Stimulated activated CD4-positive, alpha-beta T cell treated with anti-CD3 and anti-CD28 coated beads, Interleukin-4, amount 100 ng/mL, for 48 hours (primary cell): Measurements from ENCODE around the gene CIRBP.

Source experiments
- DNase-seq, 2 donors: peaks; one replicate each; pipeline ENCODE4 v3.0.0-alpha.2; 2020; ENCODE audit warnings: low read depth in 2 of 2

The CIRBP gene

DNA sequence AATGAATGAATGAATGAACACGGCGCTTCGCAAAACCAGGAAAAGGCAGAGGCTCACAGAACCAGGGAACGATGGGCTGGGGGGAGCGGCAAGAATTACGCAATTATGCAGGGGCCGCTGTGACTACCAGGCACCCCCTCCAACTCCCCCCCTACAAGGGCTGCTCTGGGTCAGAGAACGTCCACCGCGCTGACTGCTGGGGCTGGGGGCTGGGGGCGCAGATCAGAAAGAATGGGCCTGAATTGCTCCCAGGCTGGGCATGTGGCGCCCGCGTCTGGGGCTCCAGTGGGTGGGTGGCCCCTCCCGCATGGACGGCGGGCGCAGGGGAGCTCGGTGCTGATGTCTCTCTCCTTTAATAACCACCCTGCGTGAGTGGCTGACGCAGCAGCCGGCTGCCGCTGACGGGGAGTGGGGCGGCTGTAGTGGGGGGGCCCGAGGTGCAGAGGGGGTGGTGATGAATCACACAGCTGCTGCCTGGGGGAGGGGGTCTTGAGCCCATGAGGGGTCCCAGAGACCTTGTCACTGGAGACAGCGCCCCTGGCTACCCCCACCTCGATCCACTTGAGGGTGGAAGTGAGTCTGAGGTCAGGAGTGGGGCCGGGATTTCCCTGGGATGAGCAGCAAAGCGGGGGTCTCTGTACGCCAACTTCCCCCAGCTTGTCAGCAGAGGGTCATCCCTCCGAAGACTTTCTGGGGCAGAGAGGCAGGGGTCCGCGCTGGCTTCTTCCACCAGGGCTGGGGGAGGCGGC, 1.5 kb upstream of the CIRBP start:
- no peak for DNase-seq

DNA sequence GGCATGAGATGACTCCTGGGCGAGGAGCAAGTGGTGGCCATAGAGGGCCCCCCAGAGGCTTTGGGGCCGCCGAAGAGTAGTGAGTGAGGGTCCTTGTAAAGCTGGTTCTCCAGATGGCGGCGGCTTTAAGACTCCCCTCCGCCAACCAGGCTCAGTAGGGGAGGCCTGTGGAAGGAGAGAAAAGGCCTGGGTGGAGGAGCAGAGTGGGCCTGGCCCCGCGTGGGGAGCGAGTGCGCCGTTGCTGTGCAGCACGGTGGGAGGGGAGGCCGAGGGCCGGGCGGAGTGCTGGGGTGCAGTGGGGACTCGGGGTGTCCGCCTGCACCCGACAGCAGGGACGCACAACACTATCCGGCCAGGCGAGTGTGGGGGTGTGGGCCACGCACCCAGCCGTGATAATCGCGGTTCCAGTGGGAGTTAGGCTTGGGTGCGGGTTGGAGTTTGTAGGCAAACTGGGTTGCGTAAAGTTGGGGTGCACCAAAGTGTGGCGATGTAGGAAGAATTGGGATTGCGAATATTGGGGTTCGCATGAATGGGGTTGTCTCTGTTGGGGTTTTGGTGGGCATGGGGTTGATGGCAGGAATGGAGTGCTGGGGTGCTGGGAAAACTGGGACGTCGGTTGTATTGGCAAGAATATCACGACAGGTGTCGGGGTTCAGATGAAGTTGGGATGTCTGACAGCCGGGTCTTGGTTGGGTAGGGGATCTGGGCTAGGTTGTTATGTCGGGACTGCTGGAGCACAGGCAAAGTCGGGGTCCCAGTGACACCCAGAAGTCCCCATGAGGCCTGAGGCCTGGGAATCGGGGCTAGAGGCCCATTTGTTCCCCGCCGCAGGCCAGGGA, 687 bp upstream of the CIRBP start:
- no peak for DNase-seq

DNA sequence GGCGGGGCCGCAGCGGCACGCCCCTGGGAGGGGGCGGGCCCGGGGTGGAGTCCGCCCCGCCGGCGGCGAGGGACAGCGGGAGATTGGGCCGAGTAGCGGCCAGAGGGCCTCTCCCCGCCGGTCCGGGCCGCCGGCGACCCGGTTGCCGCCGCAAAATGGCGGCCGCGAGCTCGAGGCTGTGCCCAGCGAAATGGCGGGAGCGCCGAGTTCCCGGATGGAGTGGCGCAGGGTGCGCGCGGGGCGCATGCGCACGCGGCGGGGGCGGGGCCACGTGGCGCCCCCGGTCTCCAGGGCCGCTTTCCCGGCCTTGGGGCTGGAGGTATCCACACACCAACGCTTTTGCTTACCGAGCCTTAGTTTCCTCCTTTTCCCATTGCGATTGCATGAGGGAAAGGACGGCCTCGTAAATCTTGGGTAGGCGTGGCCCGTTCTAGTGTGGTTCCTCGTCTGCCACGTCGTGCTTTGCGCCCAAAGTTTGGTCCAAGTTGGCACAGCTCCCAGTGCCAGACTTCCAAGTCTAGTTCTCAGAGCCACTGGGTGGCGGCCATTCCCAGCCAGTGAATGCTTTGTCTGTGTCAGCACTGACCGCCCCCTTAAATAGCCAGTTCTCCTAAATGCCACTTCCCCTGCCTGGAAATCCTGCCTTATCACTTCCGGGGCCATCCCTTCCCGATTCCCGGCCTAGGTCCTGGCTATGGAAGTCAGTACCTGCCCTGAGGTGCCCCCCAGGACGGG, 513 bp downstream of the CIRBP start:
- DNase-seq, result peak; percentile 79 to 83

DNA sequence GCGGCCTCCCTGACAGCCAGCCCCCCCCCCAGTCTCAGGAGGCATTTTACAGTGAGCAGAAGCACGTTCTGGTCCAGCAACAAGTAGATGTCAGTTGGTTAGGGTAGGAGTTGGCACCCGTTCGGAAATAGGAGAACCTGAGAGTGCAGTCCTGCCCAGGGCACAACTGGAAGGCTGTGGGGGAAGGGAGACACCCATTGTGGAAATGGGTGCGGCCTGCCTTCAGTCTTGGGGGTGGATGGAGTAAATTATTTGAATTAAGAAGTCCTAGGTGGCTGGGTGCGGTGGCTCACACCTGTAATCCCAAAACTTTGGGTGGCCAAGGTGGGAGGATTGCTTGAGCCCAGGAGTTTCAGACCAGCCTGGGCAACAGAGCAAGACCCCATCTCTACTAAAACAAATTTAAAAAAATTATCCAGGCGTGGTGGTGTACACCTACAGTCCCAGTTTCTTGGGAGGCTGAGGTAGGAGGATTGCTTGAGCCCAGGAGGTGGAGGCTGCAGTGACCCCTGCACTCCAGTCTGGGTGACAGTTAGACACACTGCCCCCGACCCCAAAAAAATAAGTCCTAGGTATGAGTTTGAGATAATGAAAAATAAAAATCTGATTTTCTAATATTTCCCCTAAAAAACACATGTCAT, 1.2 kb downstream of the CIRBP start:
- no peak for DNase-seq

DNA sequence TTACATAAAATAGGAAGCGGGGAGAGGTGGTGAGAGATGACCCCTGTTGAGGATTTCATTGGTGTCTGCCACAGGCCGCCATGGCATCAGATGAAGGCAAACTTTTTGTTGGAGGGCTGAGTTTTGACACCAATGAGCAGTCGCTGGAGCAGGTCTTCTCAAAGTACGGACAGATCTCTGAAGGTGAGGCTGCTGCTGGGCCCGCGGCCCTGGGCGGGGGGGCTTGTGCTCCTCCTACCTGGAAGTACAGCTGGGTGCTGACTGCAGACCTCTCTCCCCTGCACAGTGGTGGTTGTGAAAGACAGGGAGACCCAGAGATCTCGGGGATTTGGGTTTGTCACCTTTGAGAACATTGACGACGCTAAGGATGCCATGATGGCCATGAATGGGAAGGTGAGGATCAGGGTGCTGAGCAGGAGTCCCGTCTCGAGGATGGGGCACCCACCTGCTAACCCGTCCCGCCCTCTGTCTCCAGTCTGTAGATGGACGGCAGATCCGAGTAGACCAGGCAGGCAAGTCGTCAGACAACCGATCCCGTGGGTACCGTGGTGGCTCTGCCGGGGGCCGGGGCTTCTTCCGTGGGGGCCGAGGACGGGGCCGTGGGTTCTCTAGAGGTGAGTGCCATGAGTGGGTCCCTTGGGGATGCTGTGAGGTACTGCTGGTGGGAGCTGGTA, 1.9 kb downstream of the CIRBP start:
- DNase-seq, result no peak

DNA sequence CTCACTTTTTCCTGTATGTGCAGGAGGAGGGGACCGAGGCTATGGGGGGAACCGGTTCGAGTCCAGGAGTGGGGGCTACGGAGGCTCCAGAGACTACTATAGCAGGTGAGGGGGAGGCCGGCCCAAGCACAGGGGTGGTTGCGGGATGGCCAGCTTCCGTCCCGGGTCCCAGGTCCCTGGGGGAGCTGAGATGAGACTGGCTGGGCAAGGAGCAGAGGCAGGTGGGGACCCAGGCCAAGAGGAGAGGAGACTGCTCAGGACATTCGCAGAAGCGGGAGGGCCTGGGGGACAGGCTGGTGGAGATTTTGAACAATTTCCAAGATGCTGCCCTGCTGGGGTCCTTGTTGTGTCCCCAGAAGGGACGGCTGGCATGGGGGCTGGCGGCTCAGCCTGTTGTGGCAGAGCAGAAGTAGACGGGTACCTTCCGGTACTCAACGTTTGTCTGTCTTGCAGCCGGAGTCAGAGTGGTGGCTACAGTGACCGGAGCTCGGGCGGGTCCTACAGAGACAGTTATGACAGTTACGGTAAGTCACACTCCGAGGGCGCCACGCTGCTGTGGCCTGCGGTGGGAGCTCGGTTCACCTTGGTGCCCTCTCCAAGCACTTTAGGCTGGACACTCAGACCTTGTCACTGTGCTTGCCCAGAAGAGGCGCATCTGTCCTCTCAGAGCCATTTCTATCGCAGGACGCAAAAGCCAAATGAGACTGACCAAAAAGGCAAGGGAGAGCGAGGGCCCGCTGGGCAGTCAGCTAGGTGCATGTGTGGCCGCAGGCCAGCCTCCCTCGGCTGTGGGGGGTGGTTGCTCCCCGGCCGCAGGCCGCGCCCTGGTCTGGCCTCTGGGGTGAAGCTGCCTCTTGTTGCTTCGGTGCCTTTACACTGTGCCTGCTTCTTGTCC, 2.6 kb downstream of the CIRBP start:
- no peak for DNase-seq

DNA sequence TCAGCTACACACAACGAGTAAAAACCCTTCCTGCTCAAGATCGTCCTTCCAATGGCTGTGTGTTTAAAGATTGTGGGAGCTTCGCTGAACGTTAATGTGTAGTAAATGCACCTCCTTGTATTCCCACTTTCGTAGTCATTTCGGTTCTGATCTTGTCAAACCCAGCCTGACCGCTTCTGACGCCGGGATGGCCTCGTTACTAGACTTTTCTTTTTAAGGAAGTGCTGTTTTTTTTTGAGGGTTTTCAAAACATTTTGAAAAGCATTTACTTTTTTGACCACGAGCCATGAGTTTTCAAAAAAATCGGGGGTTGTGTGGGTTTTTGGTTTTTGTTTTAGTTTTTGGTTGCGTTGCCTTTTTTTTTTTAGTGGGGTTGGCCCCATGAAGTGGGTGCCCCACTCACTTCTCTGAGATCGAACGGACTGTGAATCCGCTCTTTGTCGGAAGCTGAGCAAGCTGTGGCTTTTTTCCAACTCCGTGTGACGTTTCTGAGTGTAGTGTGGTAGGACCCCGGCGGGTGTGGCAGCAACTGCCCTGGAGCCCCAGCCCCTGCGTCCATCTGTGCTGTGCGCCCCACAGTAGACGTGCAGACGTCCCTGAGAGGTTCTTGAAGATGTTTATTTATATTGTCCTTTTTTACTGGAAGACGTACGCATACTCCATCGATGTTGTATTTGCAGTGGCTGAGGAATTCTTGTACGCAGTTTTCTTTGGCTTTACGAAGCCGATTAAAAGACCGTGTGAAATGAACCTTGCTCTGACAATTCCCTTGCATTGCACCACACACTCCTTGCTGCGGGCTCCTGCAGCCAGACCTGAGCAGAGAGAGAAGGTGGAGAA, 3.5 kb downstream of the CIRBP start:
- DNase-seq, result no peak

DNA sequence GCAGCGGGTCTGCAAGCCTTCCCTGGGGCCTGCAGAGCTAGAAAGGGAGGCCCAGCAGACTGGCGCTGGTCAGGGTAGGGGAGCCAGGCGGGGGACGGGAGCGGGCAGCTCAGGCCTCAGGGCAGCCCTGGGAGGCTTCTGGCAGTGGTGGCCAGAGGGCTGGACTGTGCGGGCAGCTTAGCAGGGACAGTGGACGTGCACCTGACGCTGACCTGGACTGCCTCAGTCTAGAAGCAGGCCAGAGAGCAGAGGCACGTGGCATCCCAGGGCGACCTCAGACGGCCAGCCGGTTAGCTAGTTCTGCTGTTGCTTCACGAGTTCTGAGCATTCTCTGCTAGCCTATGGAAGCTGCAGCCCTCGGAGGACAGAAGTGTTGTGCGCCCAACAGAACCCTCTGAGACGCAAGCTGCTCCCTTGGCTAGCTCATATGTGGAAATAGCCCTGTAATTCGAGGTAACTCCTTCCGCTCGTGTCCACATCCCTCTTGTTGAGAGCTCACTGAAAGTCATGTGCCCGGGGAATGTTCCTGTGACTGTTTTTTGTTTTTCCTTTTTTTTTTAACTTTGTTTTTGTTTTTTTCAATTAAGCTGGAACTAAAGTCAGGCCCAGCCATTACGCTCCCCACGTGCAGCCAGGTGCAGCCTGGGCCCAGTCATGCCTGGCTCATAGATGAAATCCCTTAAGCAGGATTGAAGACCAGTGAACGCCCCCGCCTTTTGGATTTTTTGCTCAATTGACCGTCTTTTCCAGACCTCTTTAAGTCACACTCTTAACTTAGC, 4.3 kb downstream of the CIRBP start:
- no peak for DNase-seq

DNA sequence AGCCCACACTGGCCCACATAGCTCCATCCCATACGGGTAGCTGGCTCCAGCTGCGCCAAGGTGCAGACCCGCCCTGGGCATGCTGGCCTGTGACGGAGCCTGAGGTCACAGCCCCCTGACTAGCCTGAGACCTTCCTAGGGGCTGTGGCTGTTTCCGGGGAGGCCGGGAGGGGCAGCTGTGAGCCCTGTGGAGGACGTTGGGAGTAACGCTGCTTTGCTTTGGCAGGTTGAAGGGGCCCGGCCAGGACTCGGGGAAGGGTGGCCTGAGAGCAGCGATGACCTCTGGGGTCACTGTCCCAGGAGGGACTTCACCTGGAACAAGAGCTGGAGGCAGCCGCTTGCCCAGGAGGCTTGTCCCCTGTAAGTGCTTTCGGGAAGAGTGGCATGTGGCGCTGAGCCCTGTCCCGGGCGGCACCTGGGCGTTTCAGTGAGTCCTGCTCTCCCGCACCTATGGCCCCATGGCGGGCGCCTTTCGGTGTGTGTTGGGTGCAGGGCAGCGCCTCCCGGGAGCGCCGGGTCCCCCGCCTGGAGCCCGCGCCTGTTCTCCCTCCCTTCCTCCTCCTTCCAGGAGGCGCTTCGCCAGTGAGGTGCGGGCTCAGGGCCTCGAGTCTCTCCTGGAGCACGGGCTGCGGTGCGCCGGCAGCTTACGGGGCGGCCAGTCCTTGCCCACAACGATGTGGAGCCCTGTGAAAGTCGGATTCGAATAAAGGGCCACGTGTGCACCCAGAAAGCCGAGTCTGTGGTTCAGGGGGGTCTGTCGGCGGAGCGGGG, 5.1 kb downstream of the CIRBP start:
- no peak for DNase-seq

DNA sequence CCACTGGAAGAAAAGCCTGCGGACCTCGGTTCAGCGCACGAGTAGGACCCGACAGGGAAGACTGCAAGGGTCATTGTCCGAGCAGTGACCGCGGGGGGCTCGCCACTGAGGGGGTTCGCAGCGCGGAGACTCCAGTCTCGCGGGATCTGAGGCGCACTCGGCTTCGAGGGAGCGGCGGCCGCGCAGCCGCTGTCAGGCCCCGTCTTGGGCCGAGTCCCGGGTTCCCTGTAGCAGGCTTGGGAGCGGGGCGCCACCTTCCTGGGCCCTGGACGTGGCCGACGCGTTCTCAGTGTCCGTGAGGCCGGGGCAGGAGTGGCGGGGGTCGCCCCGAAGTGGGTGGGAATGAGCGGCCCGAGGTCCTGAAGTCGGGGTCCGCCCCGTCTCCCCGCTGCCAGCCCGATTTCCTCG, 5.7 kb downstream of the CIRBP start:
- no peak for DNase-seq

DNA sequence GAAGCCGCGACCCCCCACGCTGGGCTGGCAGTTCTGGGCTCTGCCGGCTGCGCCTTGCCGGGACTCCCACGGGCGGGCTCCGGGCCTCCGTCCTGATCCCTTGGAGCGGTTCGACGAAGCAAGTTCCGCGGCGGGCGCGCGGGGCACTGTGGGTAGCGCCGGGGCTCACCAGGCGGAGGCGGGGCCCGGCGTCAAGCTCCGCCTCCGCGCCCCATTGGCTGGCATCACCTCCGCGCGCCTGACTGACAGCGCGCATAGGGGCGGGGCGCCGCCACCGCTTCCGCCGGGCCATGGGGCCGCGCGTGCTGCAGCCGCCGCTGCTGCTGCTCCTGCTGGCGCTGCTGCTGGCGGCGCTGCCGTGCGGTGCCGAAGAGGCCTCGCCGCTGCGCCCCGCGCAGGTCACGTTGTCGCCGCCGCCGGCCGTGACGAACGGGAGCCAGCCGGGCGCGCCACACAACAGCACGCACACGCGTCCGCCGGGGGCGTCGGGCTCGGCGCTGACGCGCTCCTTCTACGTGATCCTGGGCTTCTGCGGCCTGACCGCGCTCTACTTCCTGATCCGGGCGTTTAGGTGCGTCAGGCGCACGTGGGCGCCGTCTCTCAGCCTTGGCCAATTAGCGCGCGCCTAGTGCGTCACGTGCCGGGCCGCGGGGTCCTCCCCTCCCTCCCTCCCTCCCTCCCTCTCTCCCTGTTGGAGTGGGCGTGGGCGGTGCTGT, 6.3 kb downstream of the CIRBP start, which contains the start of gene FAM174C:
FAM174C (plus strand) TSS at position 271 of the 716 bp plus-strand sequence; CDS start at position 291, 20 bp downstream.
- DNase-seq, result peak; percentile 94 to 95

DNA sequence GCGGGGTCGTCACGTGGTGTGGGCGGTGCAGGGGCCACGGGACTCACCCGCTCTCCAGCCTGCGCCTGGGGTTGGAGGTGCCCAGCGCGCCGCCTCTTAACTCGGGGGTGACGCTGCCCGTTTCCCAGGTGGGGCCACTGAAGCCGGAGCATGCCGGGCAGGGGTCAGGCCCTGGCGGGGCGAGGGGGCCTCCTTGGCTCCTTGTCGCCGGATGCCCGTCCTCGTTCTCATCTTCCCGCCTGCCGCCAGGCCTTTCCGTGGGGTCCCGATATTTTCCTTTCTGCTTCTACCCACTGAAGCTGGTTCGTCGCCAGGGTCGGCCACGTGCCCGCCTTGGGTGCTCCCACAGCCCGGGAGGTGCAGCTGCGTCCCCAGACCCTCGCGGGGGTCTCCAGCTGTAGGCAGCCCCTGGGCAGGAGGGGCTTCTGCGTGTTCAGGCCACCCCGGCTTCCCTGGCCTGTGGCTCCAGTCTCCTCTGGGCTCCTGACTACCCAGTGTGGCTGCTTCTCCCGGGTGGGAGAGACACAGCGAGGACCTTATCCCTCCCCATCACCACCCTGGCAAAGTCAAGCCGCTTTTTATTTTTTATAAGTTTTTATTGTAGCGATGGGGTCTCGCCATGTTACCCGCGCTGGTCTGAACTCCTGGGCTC, 7.0 kb downstream of the CIRBP start:
- DNase-seq, result no peak

DNA sequence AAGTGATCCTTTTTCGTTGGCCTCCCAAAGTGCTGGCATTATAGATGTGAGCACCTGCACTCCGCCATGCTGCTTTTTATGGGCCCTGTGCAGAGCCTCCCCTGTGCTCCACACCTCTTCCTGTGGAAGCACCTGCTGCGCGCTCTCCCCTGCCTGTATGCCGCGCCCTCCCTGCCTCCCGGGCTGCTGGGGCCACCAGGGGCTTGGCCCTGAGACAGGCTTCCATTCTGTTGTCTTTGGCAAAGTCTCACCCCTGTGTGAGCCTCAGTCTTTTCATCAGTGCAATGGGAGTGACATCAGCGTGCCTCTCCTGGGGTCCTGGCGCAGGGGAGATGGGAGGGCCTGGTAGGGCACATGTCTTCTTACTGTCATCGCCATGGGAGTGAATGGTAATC, 7.5 kb downstream of the CIRBP start:
- no peak for DNase-seq

DNA sequence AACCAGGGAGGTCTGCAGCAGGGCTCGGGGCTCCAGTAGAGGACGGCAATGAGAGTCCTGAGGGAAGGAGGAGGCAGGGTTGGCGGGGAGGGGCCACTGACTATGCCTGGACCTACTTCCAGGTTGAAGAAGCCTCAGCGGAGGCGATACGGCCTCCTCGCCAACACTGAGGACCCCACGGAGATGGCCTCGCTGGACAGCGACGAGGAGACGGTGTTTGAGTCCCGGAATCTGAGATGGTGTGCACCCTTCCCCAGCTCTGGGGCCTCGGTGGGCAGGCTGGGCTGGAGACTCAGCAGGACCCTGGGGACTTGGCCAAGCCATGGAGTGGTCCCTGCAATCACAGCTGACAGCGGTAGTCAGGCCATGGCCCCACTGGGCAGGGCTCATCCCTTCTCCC, 7.9 kb downstream of the CIRBP start:
- DNase-seq, result no peak

DNA sequence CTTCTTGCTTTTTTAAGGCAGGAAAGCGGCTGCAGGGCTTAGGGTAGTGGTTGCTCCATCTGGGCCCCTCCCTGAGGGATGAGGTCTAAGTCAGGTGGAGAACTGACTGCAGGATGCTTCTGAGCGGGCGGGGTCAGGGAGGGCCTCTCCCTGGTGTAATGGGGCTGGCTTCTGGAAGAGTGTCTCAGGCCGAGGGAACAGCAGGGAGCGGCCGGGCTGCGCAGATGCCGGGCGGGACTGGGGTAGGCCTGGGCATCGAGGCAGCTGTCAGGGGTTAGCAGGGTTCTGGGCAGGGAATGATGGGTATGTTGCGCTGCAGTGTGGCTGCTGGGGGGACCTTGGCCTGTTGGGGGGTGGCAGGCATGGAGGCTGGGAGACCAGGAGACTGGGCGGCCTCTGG, 8.9 kb downstream of the CIRBP start:
- DNase-seq, result no peak
